Mesenchymal stem cell (in vitro differentiated cells and primary cell): ENCODE results near the gene SYTL2.

Source experiments
- DNase-seq: peaks from one replicate; pipeline ENCODE4 v3.0.0-alpha.2; 2013
- H2AFZ ChIP-seq: one replicate; pipeline ENCODE4 v1.6.1; 2013; ENCODE audit warnings: low read depth, mild to moderate bottlenecking, control low read depth, inconsistent platforms, low read length, moderate library complexity
- H2AK5ac ChIP-seq: 2 replicates; pipeline ENCODE4 v1.6.1; 2013; ENCODE audit warnings: low read length, moderate library complexity, mild to moderate bottlenecking, inconsistent platforms; ENCODE audit not compliant: severe bottlenecking
- H2BK120ac ChIP-seq: one replicate; pipeline ENCODE4 v1.6.1; 2013; ENCODE audit warnings: low read depth, mild to moderate bottlenecking, inconsistent platforms, low read length, moderate library complexity
- H2BK12ac ChIP-seq, 2 experiments: one replicate each; pipeline ENCODE4 v1.6.1; 2013; ENCODE audit warnings: inconsistent platforms in 2 of 2, low read length in 2 of 2, mild to moderate bottlenecking in 2 of 2, moderate library complexity in 2 of 2, control low read depth in 1 of 2
- H2BK15ac ChIP-seq: one replicate; pipeline ENCODE4 v1.6.1; 2013; ENCODE audit warnings: mild to moderate bottlenecking, low read depth, inconsistent platforms; ENCODE audit not compliant: poor library complexity, severe bottlenecking
- H2BK5ac ChIP-seq: 2 replicates; pipeline ENCODE4 v1.6.1; 2013; ENCODE audit warnings: low read depth, mild to moderate bottlenecking, low read length, control low read depth, inconsistent platforms; ENCODE audit not compliant: poor library complexity, severe bottlenecking
- H3K14ac ChIP-seq, 2 experiments: one replicate each; pipeline ENCODE4 v1.6.1; 2013; ENCODE audit warnings: inconsistent platforms in 2 of 2, low read length in 2 of 2, control low read depth in 1 of 2, mild to moderate bottlenecking in 1 of 2, moderate library complexity in 1 of 2
- H3K18ac ChIP-seq, 2 experiments: one replicate each; pipeline ENCODE4 v1.6.1; 2013; ENCODE audit warnings: inconsistent platforms in 2 of 2, low read length in 2 of 2, control low read depth in 1 of 2, low read depth in 1 of 2, mild to moderate bottlenecking in 1 of 2
- H3K23ac ChIP-seq, 2 experiments: one replicate each; pipeline ENCODE4 v1.6.1; 2013; ENCODE audit warnings: inconsistent platforms in 2 of 2, low read length in 2 of 2, mild to moderate bottlenecking in 2 of 2, moderate library complexity in 2 of 2, control low read depth in 1 of 2
- H3K27ac ChIP-seq: 2 replicates; pipeline ENCODE4 v1.5.1; 2013; ENCODE audit warnings: mild to moderate bottlenecking, moderate library complexity, low read length, control low read depth, inconsistent platforms; ENCODE audit not compliant: poor library complexity, severe bottlenecking
- H3K27me3 ChIP-seq, 2 experiments: 2 replicates each; pipeline versions ENCODE4 v1.6.1 to v1.7.0; 2013; ENCODE audit warnings: low read length in 2 of 2, mild to moderate bottlenecking in 2 of 2, moderate library complexity in 2 of 2, control low read depth in 1 of 2, inconsistent platforms in 1 of 2; ENCODE audit not compliant: control insufficient read depth in 1 of 2, insufficient read depth in 1 of 2
- H3K36me3 ChIP-seq, 2 experiments: 2 replicates each; pipeline versions ENCODE4 v1.6.1 to v1.7.0; 2013; ENCODE audit warnings: low read length in 2 of 2, control low read depth in 1 of 2, inconsistent platforms in 1 of 2, low read depth in 1 of 2, mild to moderate bottlenecking in 1 of 2; ENCODE audit not compliant: insufficient read depth in 2 of 2, control insufficient read depth in 1 of 2
- H3K4ac ChIP-seq, 2 experiments: one replicate each; pipeline ENCODE4 v1.6.1; 2013; ENCODE audit warnings: inconsistent platforms in 2 of 2, low read length in 2 of 2, mild to moderate bottlenecking in 2 of 2, moderate library complexity in 2 of 2, control low read depth in 1 of 2, low read depth in 1 of 2
- H3K4me1 ChIP-seq: 2 replicates; pipeline ENCODE4 v1.6.1; 2013; ENCODE audit warnings: low read depth, low read length, control low read depth; ENCODE audit not compliant: control insufficient read depth, insufficient read depth
- H3K4me2 ChIP-seq: 2 replicates; pipeline ENCODE4 v1.6.1; 2013; ENCODE audit warnings: low read length, mild to moderate bottlenecking, inconsistent platforms; ENCODE audit not compliant: poor library complexity, severe bottlenecking
- H3K4me3 ChIP-seq, 2 experiments: 2 replicates each; pipeline versions ENCODE4 v1.5.1 to v1.7.0; 2013; ENCODE audit warnings: low read length in 2 of 2, mild to moderate bottlenecking in 2 of 2, control low read depth in 1 of 2, low read depth in 1 of 2; ENCODE audit not compliant: insufficient read depth in 1 of 2
- H3K79me1 ChIP-seq: replicated peaks from 2 replicates; pipeline ENCODE4 v1.6.1; 2013; ENCODE audit warnings: mild to moderate bottlenecking, control low read depth, low read length, inconsistent platforms; ENCODE audit not compliant: poor library complexity, severe bottlenecking
- H3K9ac ChIP-seq: 2 replicates; pipeline ENCODE4 v1.7.0; 2013; ENCODE audit warnings: mild to moderate bottlenecking, low read length, moderate library complexity
- H3K9me3 ChIP-seq: 2 replicates; pipeline ENCODE4 v1.7.0; 2013; ENCODE audit warnings: mild to moderate bottlenecking, low read length; ENCODE audit not compliant: control insufficient read depth
- H4K8ac ChIP-seq: one replicate; pipeline ENCODE4 v1.6.1; 2013; ENCODE audit warnings: inconsistent platforms, mild to moderate bottlenecking, low read length, moderate library complexity
- H4K91ac ChIP-seq: one replicate; pipeline ENCODE4 v1.6.1; 2013; ENCODE audit warnings: mild to moderate bottlenecking, low read length, inconsistent platforms
- WGBS: methylation state at CpG from one replicate; pipeline ENCODE4 v1.1.7; 2013; ENCODE audit warnings: mixed read lengths; 5-methylcytosine and 5-hydroxymethylcytosine counted together

SYTL2 gene

GRCh38 chr11:85762226-85762625, 48.7 kb downstream of the SYTL2 start:
- Histone ChIP-seq H3K23ac (no peak overlapping the region), H2BK120ac (no peak overlapping the region), H4K91ac (no peak overlapping the region), H3K27me3 (no peaks in the 10 kb centered on the region), H3K4me2 (no peak overlapping the region), H2BK15ac (no peak overlapping the region), H3K36me3 (no peaks in the 10 kb centered on the region), H3K9me3 (no peaks in the 10 kb centered on the region), H2AK5ac (no peak overlapping the region), H3K4ac (no peak overlapping the region), H3K4me3 (no peak overlapping the region), H3K27ac (no peak overlapping the region), H3K4me1 (peaks cover 2% of the 10 kb centered on the region), H3K9ac (no peak overlapping the region), H2BK12ac (no peak overlapping the region), H3K18ac (no peak overlapping the region), H2AFZ (no peak overlapping the region), H3K79me1 (no peaks in the 10 kb centered on the region), H4K8ac (no peak overlapping the region), H2BK5ac (no peak overlapping the region), H3K14ac (no peak overlapping the region)
- DNase-seq, result no peak
- WGBS, result 97% methylated on average over 1 of the region's 1 CpG

DNA sequence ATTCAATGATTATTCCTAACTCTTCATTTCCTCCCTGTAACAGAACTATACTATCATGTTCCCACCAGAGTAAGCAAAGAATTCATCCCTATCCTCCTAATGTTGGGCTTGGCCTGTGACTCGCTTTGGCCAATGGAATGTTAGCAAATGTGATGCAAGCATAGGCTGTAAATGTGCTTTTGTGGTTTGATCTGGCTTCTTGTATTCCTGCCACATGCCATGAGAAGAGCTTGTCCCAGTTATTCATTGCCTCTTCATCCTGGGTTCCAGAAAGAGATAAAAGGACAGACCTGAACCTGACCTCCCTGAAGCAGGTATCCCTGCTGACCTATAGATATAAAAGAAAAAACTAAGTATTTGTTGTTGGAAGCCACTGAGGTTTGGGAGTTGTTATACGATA, 51.0 kb downstream of the SYTL2 start:
- no peak overlapping the region for H2AFZ ChIP-seq
- no peak overlapping the region for H4K91ac ChIP-seq
- no peak overlapping the region for H3K4me3 ChIP-seq
- DNase-seq, result peak; percentile 77
- H3K4ac ChIP-seq, result no peak overlapping the region
- H3K4me1 ChIP-seq, result peaks cover 2% of the 10 kb centered on the region
- H3K23ac ChIP-seq, result no peak overlapping the region
- no peak overlapping the region for H4K8ac ChIP-seq
- H3K9ac ChIP-seq, result no peak overlapping the region
- H2BK12ac ChIP-seq, result no peak overlapping the region
- no peak overlapping the region for H2BK5ac ChIP-seq
- no peaks in the 10 kb centered on the region for H3K79me1 ChIP-seq
- H3K18ac ChIP-seq, result no peak overlapping the region
- WGBS, result 0% methylated on average over 1 of the region's 2 CpGs
- H3K27me3 ChIP-seq, result no peaks in the 10 kb centered on the region
- H2BK15ac ChIP-seq, result no peak overlapping the region
- no peak overlapping the region for H2AK5ac ChIP-seq
- no peak overlapping the region for H2BK120ac ChIP-seq
- H3K9me3 ChIP-seq, result no peaks in the 10 kb centered on the region
- H3K27ac ChIP-seq, result no peak overlapping the region
- H3K4me2 ChIP-seq, result no peak overlapping the region
- H3K36me3 ChIP-seq, result no peaks in the 10 kb centered on the region
- no peak overlapping the region for H3K14ac ChIP-seq

- Histone ChIP-seq H2BK15ac (no peak overlapping the region), H2BK120ac (no peak overlapping the region), H3K14ac (no peak overlapping the region), H3K9ac (no peak overlapping the region), H3K4me3 (no peak overlapping the region), H3K23ac (no peak overlapping the region), H3K79me1 (no peaks in the 10 kb centered on the region), H3K27me3 (no peaks in the 10 kb centered on the region), H2AFZ (no peak overlapping the region), H3K4me1 (peaks cover 2% of the 10 kb centered on the region), H2BK5ac (no peak overlapping the region), H4K91ac (no peak overlapping the region), H3K18ac (no peak overlapping the region), H4K8ac (no peak overlapping the region), H2BK12ac (no peak overlapping the region), H3K9me3 (no peaks in the 10 kb centered on the region), H3K27ac (no peak overlapping the region), H3K4ac (no peak overlapping the region), H3K36me3 (no peaks in the 10 kb centered on the region), H2AK5ac (no peak overlapping the region), H3K4me2 (no peak overlapping the region)
- WGBS, result no CpG with 5 or more reads among the region's 1 CpG
- DNase-seq, result no peak
Observed at GRCh38 chr11:85758480-85759039, 52.4 kb downstream of the SYTL2 start.

DNA sequence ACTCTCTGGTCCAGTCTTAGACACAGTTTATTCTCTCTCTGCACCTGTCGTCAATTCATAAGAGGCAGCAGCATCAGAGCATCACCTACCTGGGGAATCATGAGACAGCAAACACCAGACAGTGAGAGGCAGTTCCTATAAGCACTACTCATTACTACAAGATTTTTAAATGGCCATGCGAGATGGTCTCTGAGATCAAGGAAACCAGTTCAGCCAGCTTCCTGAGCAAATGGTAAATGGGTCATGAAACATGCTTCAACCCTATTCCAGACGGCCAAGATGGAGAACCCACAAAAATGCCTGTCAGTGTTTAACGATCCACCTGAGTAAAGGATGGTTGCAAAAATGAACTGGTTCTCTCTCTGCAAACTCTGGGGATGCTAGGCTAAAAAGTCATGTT, 52.9 kb downstream of the SYTL2 start:
- Histone ChIP-seq H3K9ac (no peak overlapping the region), H3K9me3 (no peaks in the 10 kb centered on the region), H3K4me1 (peaks cover 2% of the 10 kb centered on the region), H2BK120ac (no peak overlapping the region), H3K18ac (no peak overlapping the region), H2BK15ac (no peak overlapping the region), H3K79me1 (no peaks in the 10 kb centered on the region), H3K4me3 (no peak overlapping the region), H3K4ac (no peak overlapping the region), H3K27me3 (no peaks in the 10 kb centered on the region), H4K8ac (no peak overlapping the region), H3K14ac (no peak overlapping the region), H2AFZ (no peak overlapping the region), H3K4me2 (no peak overlapping the region), H4K91ac (no peak overlapping the region), H2AK5ac (no peak overlapping the region), H3K36me3 (no peaks in the 10 kb centered on the region), H3K23ac (no peak overlapping the region), H3K27ac (no peak overlapping the region), H2BK12ac (no peak overlapping the region), H2BK5ac (no peak overlapping the region)
- DNase-seq, result no peak
- WGBS, result 94% methylated on average over 4 of the region's 4 CpGs
